Upper lobe of right lung (tissue), 1 donor: ENCODE data around the gene EIF1. TPM values are rescaled to one million over a fixed set of nuclear protein-coding genes. Genes with fewer than 3 reads are reported as not detected.

Experiments
- ATAC-seq: fragments of 200-7000 bp; cut with Tn5 transposase; one replicate; pipeline ENCODE4 v1.9.1; 2020; ENCODE audit warnings: mild to moderate bottlenecking, moderate library complexity
- DNase-seq: peaks from one replicate; pipeline ENCODE4 v3.0.0-alpha.2; 2020
- H3K27ac ChIP-seq: fragments of 200-600 bp; one replicate; pipeline ENCODE4 v1.8.0; 2022
- H3K27me3 ChIP-seq: fragments of 200-600 bp; one replicate; pipeline ENCODE4 v1.8.0; 2022; ENCODE audit warnings: mild to moderate bottlenecking
- H3K36me3 ChIP-seq: fragments of 200-600 bp; one replicate; pipeline ENCODE4 v1.8.0; 2022
- H3K4me1 ChIP-seq: fragments of 200-600 bp; one replicate; pipeline ENCODE4 v1.8.0; 2022
- H3K4me3 ChIP-seq: fragments of 200-600 bp; one replicate; pipeline ENCODE4 v1.8.0; 2022; ENCODE audit warnings: mild to moderate bottlenecking
- H3K9me3 ChIP-seq: fragments of 200-600 bp; one replicate; pipeline ENCODE4 v1.8.0; 2022
- intact Hi-C: fragments of 100-400 bp; cut with DNase I; formaldehyde crosslinking; loops from one replicate; pipeline ENCODE4 v1.11.0; 2022
- total RNA-seq: library from RNA; stranded (reverse); fragmentation: NEBNext Ultra II Directional; extraction: Animal tissue kit (Norgen Biotek cat#: 25700); gene quantifications from one replicate; pipeline ENCODE4 v1.2.1, GENCODE V29; 2021
- TF ChIP-seq, protein P1 (sequence below): fragments of 200-600 bp; IDR thresholded peaks from one replicate; pipeline ENCODE4 v1.8.0; 2022; ENCODE audit warnings: antibody characterized with exemption
- donor health status: DM: no; HTN: yes; CAD: no; lungs with severe emphysema.

The EIF1 gene
- total RNA-seq, 1 donor from 2014 or later = 974 TPM

DNA sequence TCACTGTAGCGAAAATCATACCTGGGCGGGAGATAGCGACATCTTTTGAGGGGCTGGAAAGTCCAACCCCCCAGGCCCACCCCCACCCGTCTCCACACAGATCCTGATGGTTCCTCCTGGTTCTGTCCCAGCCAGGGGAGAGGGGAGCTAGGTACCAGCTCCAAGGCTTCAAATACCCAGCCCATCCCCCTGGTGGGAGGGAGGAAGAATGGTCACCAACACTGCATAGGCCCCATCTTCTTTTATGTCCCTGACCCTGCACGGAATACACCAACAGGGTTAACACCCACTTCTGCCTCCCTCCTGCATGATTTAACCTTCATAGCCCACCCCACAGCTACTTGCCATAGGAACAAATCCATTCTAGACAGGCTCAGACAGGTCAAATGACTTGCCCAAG is 36.4 kb downstream of the EIF1 start:
- no peak for ATAC-seq
- TF ChIP-seq, protein P1, sequence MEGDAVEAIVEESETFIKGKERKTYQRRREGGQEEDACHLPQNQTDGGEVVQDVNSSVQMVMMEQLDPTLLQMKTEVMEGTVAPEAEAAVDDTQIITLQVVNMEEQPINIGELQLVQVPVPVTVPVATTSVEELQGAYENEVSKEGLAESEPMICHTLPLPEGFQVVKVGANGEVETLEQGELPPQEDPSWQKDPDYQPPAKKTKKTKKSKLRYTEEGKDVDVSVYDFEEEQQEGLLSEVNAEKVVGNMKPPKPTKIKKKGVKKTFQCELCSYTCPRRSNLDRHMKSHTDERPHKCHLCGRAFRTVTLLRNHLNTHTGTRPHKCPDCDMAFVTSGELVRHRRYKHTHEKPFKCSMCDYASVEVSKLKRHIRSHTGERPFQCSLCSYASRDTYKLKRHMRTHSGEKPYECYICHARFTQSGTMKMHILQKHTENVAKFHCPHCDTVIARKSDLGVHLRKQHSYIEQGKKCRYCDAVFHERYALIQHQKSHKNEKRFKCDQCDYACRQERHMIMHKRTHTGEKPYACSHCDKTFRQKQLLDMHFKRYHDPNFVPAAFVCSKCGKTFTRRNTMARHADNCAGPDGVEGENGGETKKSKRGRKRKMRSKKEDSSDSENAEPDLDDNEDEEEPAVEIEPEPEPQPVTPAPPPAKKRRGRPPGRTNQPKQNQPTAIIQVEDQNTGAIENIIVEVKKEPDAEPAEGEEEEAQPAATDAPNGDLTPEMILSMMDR = no peak
- intact Hi-C loops = no loop called here

DNA sequence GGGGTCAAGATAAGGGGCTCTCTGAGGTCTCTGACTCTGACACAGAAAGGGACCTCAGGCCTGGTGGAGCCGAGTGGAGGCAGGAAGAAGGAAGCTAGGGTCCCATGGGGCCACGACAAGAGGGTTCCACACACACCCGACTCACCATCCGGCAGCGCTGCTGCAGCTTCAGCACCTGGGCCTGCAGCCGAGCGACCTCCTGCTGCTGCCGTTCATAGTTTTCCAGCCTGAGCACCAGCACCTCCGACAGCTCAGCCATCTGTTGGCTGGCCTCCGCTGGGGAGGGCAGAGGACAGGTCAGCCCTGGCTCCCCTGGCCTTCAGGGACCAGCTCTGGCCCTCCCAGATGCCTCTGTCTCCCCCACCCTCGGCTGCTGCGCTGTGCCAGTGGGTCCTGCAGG is 39.4 kb downstream of the EIF1 start:
- no peaks in the 10 kb centered on the region for H3K36me3 ChIP-seq
- intact Hi-C loops = no loop called here

More for the DNA sequence above, 36.4 kb downstream of the EIF1 start:
- no peak for DNase-seq
- H3K4me1 ChIP-seq = no peaks in the 10 kb centered on the region
- no peaks in the 10 kb centered on the region for H3K9me3 ChIP-seq
- no peaks in the 10 kb centered on the region for H3K27me3 ChIP-seq
- no peaks in the 10 kb centered on the region for H3K36me3 ChIP-seq
- H3K4me3 ChIP-seq = no peak overlapping the region
- H3K27ac ChIP-seq = no peak overlapping the region

DNA sequence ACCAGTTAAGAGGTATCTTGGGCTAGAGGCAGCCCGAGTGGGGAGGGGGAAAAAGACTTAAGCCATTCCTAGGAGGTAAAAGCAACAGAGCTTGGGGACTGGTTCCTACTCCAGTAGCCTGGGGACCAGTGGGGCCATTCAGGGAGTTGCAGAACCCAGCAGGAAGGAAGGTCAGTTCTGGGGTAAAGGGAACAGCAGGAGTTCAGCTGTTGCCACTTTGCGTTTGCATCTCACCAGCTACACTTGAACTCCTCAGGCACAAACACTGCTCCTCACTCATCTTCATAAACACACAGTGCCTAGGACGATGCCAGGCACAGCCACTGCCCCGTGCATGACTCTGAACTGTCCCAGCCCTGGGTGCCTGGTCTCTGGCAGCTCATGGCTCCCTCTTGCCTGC is 41.8 kb downstream of the EIF1 start:
- ATAC-seq = no peak
- H3K4me3 ChIP-seq = no peak overlapping the region
- no peak overlapping the region for H3K27ac ChIP-seq
- no peaks in the 10 kb centered on the region for H3K36me3 ChIP-seq
- intact Hi-C loops = no loop called here
- peaks cover 31% of the 10 kb centered on the region for H3K27me3 ChIP-seq
- peaks cover 16% of the 10 kb centered on the region for H3K4me1 ChIP-seq
- no peak for DNase-seq
- TF ChIP-seq, protein P1 = no peak
- no peaks in the 10 kb centered on the region for H3K9me3 ChIP-seq

More for the DNA sequence above, 39.4 kb downstream of the EIF1 start:
- Histone ChIP-seq H3K4me3 (no peak overlapping the region), H3K27ac (no peak overlapping the region), H3K4me1 (no peaks in the 10 kb centered on the region), H3K9me3 (no peaks in the 10 kb centered on the region), H3K27me3 (peaks cover 8% of the 10 kb centered on the region)
- DNase-seq (no peak), ATAC-seq (no peak)
- TF ChIP-seq, protein P1 = no peak

DNA sequence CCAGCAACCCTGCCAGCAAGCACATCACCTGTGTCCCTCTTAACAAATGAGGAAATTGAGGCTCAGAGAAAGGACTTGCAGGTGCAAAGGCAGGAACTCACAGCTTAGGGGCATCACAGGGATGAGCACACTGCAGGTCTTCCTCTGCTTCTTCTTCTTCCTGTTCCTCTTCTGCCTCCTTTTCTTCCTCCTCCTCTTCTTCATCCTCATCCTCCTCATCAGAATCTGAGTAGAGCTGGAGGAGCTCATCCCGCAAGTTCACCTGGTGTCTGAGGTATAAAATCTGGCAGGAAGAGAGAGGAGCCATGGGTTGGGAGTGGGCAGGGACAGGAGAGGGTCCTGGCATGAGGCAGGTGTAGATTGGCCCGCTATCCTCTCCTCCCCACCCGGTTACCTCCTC is 43.2 kb downstream of the EIF1 start:
- no peaks in the 10 kb centered on the region for H3K9me3 ChIP-seq
- H3K36me3 ChIP-seq = no peaks in the 10 kb centered on the region
- DNase-seq (no peak), ATAC-seq (no peak)
- TF ChIP-seq, protein P1 = no peak
- H3K27ac ChIP-seq = no peak overlapping the region
- no peak overlapping the region for H3K4me3 ChIP-seq
- peaks cover 16% of the 10 kb centered on the region for H3K4me1 ChIP-seq
- intact Hi-C loops = no loop called here
- peaks cover 43% of the 10 kb centered on the region for H3K27me3 ChIP-seq

DNA sequence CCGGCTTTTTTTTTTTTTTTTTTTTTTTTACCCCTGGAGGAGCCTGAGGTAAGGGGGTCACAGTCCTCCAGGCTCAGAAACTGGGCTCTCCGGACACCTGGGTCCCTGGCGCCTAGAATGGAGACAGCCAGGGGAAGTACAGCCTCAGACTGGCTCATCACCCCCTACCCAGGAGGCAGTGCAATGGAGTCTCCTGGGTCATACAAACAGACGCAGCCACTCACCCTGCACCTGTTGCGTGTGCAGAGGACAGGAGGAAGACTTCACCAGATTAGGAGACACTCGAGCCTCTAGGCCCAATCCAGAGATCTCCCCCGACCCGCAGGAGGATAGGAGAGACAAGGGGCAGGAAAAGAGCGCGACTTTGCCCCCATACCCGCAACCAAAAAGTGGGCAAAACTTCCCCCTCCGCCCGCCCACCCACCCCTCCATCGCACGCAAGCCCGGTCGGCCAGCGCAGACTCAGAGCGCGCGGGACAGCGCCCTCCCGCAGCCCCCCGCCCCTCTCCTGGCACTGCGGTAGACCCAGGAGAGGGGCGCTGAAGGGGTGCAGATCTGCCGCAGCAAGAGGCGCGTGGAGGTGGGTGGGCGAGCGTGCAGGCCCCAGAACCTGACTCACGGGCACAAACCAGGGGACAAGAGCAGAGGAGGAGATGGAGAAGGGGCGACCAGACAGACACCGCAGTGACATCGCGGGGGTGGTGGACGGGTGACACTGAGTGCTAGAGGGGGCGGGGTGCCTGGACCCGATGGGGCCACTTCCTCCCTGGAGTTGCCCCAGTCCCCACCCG is 44.9 kb downstream of the EIF1 start:
- no peak for ATAC-seq
- Histone ChIP-seq H3K27ac (no peak overlapping the region), H3K9me3 (no peaks in the 10 kb centered on the region), H3K27me3 (peaks cover 43% of the 10 kb centered on the region), H3K36me3 (no peaks in the 10 kb centered on the region), H3K4me1 (peaks cover 19% of the 10 kb centered on the region), H3K4me3 (peak overlapping the region; percentile 45)
- intact Hi-C loops = no loop called here
- no peak for DNase-seq
- TF ChIP-seq, protein P1 = no peak
